GM19438 (cell line): Measurements from ENCODE around the gene PRKAR2B.

Source experiments
- ATAC-seq: cut with Tn5 transposase; IDR thresholded peaks from one replicate; pipeline ENCODE4 v1.9.1; 2021; ENCODE audit warnings: low read depth; ENCODE audit not compliant: unreplicated experiment

Gene PRKAR2B

GRCh38 chr7:107044347-107045194, at the start of gene PRKAR2B:
PRKAR2B (plus strand) TSS chr7:107044705; CDS start chr7:107044908, 203 bp downstream.
- ATAC-seq, result peak; percentile 81

GRCh38 chr7:106994833-106995232, 49.7 kb upstream of the PRKAR2B start:
- no peak for ATAC-seq

GRCh38 chr7:106997487-106998271, 46.8 kb upstream of the PRKAR2B start:
- no peak for ATAC-seq

GRCh38 chr7:106999023-106999422, 45.5 kb upstream of the PRKAR2B start:
- ATAC-seq, result no peak

- ATAC-seq, result no peak
Observed at GRCh38 chr7:107001490-107001889, 43.0 kb upstream of the PRKAR2B start.

- no peak for ATAC-seq
Observed at GRCh38 chr7:107002126-107002525, 42.4 kb upstream of the PRKAR2B start.

GRCh38 chr7:107002529-107002998, 41.9 kb upstream of the PRKAR2B start:
- ATAC-seq, result no peak

- ATAC-seq, result no peak
Observed at GRCh38 chr7:107007007-107007891, 37.3 kb upstream of the PRKAR2B start.

GRCh38 chr7:107007892-107008287, 36.6 kb upstream of the PRKAR2B start:
- ATAC-seq, result no peak

GRCh38 chr7:107009846-107010203, 34.7 kb upstream of the PRKAR2B start:
- ATAC-seq, result no peak

- ATAC-seq, result no peak
Observed at GRCh38 chr7:107012691-107013090, 31.8 kb upstream of the PRKAR2B start.

GRCh38 chr7:107014387-107015023, 30.0 kb upstream of the PRKAR2B start:
- no peak for ATAC-seq

GRCh38 chr7:107016312-107016711, 28.2 kb upstream of the PRKAR2B start:
- no peak for ATAC-seq

GRCh38 chr7:107017965-107018719, 26.4 kb upstream of the PRKAR2B start:
- no peak for ATAC-seq

- no peak for ATAC-seq
Observed at GRCh38 chr7:107020400-107020799, 24.1 kb upstream of the PRKAR2B start.

- ATAC-seq, result no peak
Observed at GRCh38 chr7:107021600-107021999, 22.9 kb upstream of the PRKAR2B start.

- ATAC-seq, result no peak
Observed at GRCh38 chr7:107023522-107024151, 20.9 kb upstream of the PRKAR2B start.

- ATAC-seq, result no peak
Observed at GRCh38 chr7:107024906-107025305, 19.6 kb upstream of the PRKAR2B start.
